ENCODE measurements around the gene GTF2E1.
"Not testable (repeated sequence)": the region's sequence is repeated elsewhere in the genome, so short reads cannot be mapped to it uniquely, and the experiment has no call there.

GTF2E1 gene

GRCh38 chr3:120742198-120742848, at the start of gene GTF2E1, which contains the start of gene RABL3:
TSS of gene GTF2E1 (plus strand) at chr3:120742744. CDS start at chr3:120750553, 7,809 bp downstream.
TSS of gene RABL3 (minus strand) at chr3:120742516. CDS start at chr3:120742507, 9 bp downstream.
- peak; percentile 100 for DNase-seq

GRCh38 chr3:120693439-120694171, 48.9 kb upstream of the GTF2E1 start:
- DNase-seq, result peak; percentile 60

GRCh38 chr3:120699333-120699732, 43.2 kb upstream of the GTF2E1 start:
- DNase-seq, result no peak

GRCh38 chr3:120705884-120706582, 36.5 kb upstream of the GTF2E1 start:
- DNase-seq, result no peak

GRCh38 chr3:120706950-120707349, 35.6 kb upstream of the GTF2E1 start:
- no peak for DNase-seq

- no peak for DNase-seq
Measured at GRCh38 chr3:120708408-120708807, 34.1 kb upstream of the GTF2E1 start.

- no peak for DNase-seq
Measured at GRCh38 chr3:120710369-120710768, 32.2 kb upstream of the GTF2E1 start.

GRCh38 chr3:120713262-120713661, 29.3 kb upstream of the GTF2E1 start:
- DNase-seq, result no peak

GRCh38 chr3:120719167-120719834, 23.2 kb upstream of the GTF2E1 start:
- peak; percentile 22 for DNase-seq

- no peak for DNase-seq
Measured at GRCh38 chr3:120726791-120727190, 15.8 kb upstream of the GTF2E1 start.

GRCh38 chr3:120730576-120731542, 11.7 kb upstream of the GTF2E1 start:
- no peak for DNase-seq

GRCh38 chr3:120738006-120738405, 4.5 kb upstream of the GTF2E1 start:
- DNase-seq, result not testable (repeated sequence)

- DNase-seq, result no peak
Measured at GRCh38 chr3:120741320-120741719, 1.2 kb upstream of the GTF2E1 start.

GRCh38 chr3:120741837-120742197, 727 bp upstream of the GTF2E1 start:
- no peak for DNase-seq

- peak; percentile 33 for DNase-seq
Measured at GRCh38 chr3:120742849-120743365, 363 bp downstream of the GTF2E1 start.

GRCh38 chr3:120743556-120744195, 1.1 kb downstream of the GTF2E1 start:
- no peak for DNase-seq

- DNase-seq, result no peak
Measured at GRCh38 chr3:120745466-120745865, 2.9 kb downstream of the GTF2E1 start.

- DNase-seq, result no peak
Measured at GRCh38 chr3:120749843-120750242, 7.3 kb downstream of the GTF2E1 start.

- DNase-seq, result no peak
Measured at GRCh38 chr3:120752230-120752629, 9.7 kb downstream of the GTF2E1 start.

GRCh38 chr3:120752865-120753264, 10.3 kb downstream of the GTF2E1 start:
- DNase-seq, result no peak

- DNase-seq, result no peak
Measured at GRCh38 chr3:120753810-120754209, 11.3 kb downstream of the GTF2E1 start.

All from NCI-H1105 treated with DMSO at 0.1 percent for 48 hours (cell line).